NCI-H774 (cell line): ENCODE data around the gene GREB1.

ENCODE experiments used
- DNase-seq: peaks from one replicate; lab custom pipeline; 2025; lab: John Stamatoyannopoulos, UW

GREB1 gene

GRCh38 chr2:11612553-11613215 is 78.8 kb downstream of the GREB1 start:
- no peak for DNase-seq

GRCh38 chr2:11613297-11613696 is 79.5 kb downstream of the GREB1 start:
- no peak for DNase-seq

GRCh38 chr2:11615209-11615608 is 81.4 kb downstream of the GREB1 start:
- no peak for DNase-seq

GRCh38 chr2:11616097-11616687 is 82.3 kb downstream of the GREB1 start:
- no peak for DNase-seq

- no peak for DNase-seq
Measured at GRCh38 chr2:11616851-11617415, 83.1 kb downstream of the GREB1 start.

- no peak for DNase-seq
Measured at GRCh38 chr2:11617527-11617926, 83.7 kb downstream of the GREB1 start.

GRCh38 chr2:11617984-11618707 is 84.3 kb downstream of the GREB1 start:
- DNase-seq, result no peak

GRCh38 chr2:11618708-11619062 is 84.8 kb downstream of the GREB1 start:
- DNase-seq, result no peak

GRCh38 chr2:11621410-11621809 is 87.6 kb downstream of the GREB1 start:
- no peak for DNase-seq

GRCh38 chr2:11622611-11623010 is 88.8 kb downstream of the GREB1 start:
- no peak for DNase-seq

- no peak for DNase-seq
Measured at GRCh38 chr2:11624893-11625292, 91.0 kb downstream of the GREB1 start.

GRCh38 chr2:11625671-11626070 is 91.8 kb downstream of the GREB1 start:
- no peak for DNase-seq

GRCh38 chr2:11628675-11629074 is 94.8 kb downstream of the GREB1 start:
- DNase-seq, result no peak

- DNase-seq, result no peak
Measured at GRCh38 chr2:11629215-11629614, 95.4 kb downstream of the GREB1 start.

GRCh38 chr2:11629851-11630250 is 96.0 kb downstream of the GREB1 start:
- DNase-seq, result no peak

- no peak for DNase-seq
Measured at GRCh38 chr2:11630855-11631254, 97.0 kb downstream of the GREB1 start.

- no peak for DNase-seq
Measured at GRCh38 chr2:11631462-11631861, 97.6 kb downstream of the GREB1 start.

GRCh38 chr2:11633923-11634478 is 100.2 kb downstream of the GREB1 start:
- DNase-seq, result no peak

GRCh38 chr2:11634584-11634983 is 100.7 kb downstream of the GREB1 start:
- DNase-seq, result no peak

GRCh38 chr2:11635141-11635540 is 101.3 kb downstream of the GREB1 start:
- DNase-seq, result no peak

- no peak for DNase-seq
Measured at GRCh38 chr2:11636593-11637295, 102.9 kb downstream of the GREB1 start.

- no peak for DNase-seq
Measured at GRCh38 chr2:11637546-11637945, 103.7 kb downstream of the GREB1 start.
